IPS-20b (cell line): ENCODE data around the gene SPG11.
"Not testable (repeated sequence)": the region's sequence is repeated elsewhere in the genome, so short reads cannot be mapped to it uniquely, and the experiment has no call there.

ENCODE experiments used
- H3K27ac ChIP-seq: one replicate; pipeline ENCODE4 v1.5.1; 2013; ENCODE audit warnings: low read length
- H3K27me3 ChIP-seq: 2 replicates; pipeline ENCODE4 v1.6.1; 2013; ENCODE audit warnings: mild to moderate bottlenecking, low read length, inconsistent platforms; ENCODE audit not compliant: insufficient read depth
- H3K36me3 ChIP-seq: 2 replicates; pipeline ENCODE4 v1.6.1; 2013; ENCODE audit warnings: low read depth, mild to moderate bottlenecking, inconsistent platforms, low read length, moderate library complexity; ENCODE audit not compliant: insufficient read depth
- H3K4me1 ChIP-seq: 2 replicates; pipeline ENCODE4 v1.6.1; 2013; ENCODE audit warnings: mild to moderate bottlenecking, control low read depth, inconsistent platforms, low read length, moderate library complexity; ENCODE audit not compliant: insufficient read depth
- H3K4me3 ChIP-seq: 2 replicates; pipeline ENCODE4 v1.5.1; 2013; ENCODE audit warnings: mild to moderate bottlenecking, low read length, inconsistent platforms
- H3K9ac ChIP-seq: 2 replicates; pipeline ENCODE4 v1.6.1; 2013; ENCODE audit warnings: low read depth, mild to moderate bottlenecking, inconsistent platforms, low read length, moderate library complexity
- H3K9me3 ChIP-seq: 2 replicates; pipeline ENCODE4 v1.6.1; 2013; ENCODE audit warnings: mild to moderate bottlenecking, low read depth, low read length, inconsistent platforms; ENCODE audit not compliant: insufficient read depth

The SPG11 gene

DNA sequence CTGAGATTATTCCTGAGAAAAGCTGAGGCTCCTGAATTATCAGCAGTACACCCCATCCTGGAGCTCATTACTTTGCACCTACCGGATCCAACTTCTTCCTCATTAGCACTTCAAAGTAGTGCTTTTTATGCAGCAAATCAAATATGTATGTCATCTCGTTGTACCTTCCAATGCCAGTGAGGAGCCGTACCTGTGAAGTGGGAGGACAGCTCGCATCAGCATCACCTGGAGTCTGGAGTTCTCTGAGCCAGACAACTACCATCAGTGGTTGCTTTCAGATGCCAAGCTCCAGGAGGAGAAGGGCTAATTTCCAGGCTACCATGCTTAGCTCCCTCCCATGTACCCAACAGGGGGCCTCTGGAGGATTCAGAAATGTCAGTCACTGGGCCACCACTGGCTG lies 94.1 kb downstream of the SPG11 start:
- no peak overlapping the region for H3K9ac ChIP-seq
- H3K27me3 ChIP-seq = no peaks in the 10 kb centered on the region
- H3K4me3 ChIP-seq = no peak overlapping the region
- no peaks in the 10 kb centered on the region for H3K4me1 ChIP-seq
- peaks cover 14% of the 10 kb centered on the region; the same call in 1 of the 2 replicates for H3K9me3 ChIP-seq
- no peak overlapping the region for H3K27ac ChIP-seq
- peaks cover 45% of the 10 kb centered on the region for H3K36me3 ChIP-seq

DNA sequence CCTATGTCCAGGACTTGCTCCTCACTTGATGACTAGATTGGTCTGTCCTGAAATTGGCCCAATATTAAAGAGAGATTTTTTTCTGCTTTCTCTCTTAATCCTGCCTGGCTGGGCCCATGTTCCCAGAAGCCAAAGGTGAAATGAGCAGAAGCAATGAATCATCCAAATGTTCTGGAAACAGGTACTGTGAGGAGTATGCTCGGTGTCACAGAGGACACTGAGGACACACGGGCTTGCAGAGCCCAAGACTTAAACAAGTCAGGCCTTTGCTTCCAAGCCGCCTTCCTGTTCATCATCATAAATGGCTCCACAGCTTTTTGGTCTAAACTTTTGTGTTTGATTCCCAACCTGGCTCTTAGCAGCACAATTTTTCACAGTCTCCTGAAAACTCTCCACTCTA lies 95.1 kb downstream of the SPG11 start:
- no peak overlapping the region for H3K4me3 ChIP-seq
- H3K9me3 ChIP-seq = peaks cover 17% of the 10 kb centered on the region; the same call in 1 of the 2 replicates
- H3K27ac ChIP-seq = no peak overlapping the region
- H3K27me3 ChIP-seq = no peaks in the 10 kb centered on the region
- no peaks in the 10 kb centered on the region for H3K4me1 ChIP-seq
- no peak overlapping the region for H3K9ac ChIP-seq
- H3K36me3 ChIP-seq = peaks cover 50% of the 10 kb centered on the region

DNA sequence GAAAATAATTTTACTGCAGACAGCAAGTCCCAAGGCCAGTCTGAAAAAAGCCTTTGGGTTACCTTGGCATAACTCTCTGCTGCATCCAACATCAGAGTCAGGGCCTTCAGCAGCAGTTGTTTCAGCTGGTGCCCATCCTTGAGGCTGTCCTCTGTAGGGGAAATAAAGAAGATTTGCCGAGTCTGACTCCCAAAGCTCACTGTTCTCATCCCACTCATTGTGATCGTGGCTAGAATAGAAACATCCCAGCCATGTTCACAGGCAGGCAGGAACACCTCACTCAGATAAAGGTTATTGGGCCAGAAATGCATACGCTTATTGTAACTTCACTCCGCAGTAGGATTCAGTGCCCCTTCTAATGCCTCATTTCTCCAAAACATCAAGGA lies 97.3 kb downstream of the SPG11 start:
- H3K9ac ChIP-seq = no peak overlapping the region
- H3K36me3 ChIP-seq = peaks cover 64% of the 10 kb centered on the region
- no peaks in the 10 kb centered on the region for H3K4me1 ChIP-seq
- H3K27ac ChIP-seq = no peak overlapping the region
- peaks cover 17% of the 10 kb centered on the region; the same call in 1 of the 2 replicates for H3K9me3 ChIP-seq
- H3K4me3 ChIP-seq = no peak overlapping the region
- H3K27me3 ChIP-seq = no peaks in the 10 kb centered on the region

DNA sequence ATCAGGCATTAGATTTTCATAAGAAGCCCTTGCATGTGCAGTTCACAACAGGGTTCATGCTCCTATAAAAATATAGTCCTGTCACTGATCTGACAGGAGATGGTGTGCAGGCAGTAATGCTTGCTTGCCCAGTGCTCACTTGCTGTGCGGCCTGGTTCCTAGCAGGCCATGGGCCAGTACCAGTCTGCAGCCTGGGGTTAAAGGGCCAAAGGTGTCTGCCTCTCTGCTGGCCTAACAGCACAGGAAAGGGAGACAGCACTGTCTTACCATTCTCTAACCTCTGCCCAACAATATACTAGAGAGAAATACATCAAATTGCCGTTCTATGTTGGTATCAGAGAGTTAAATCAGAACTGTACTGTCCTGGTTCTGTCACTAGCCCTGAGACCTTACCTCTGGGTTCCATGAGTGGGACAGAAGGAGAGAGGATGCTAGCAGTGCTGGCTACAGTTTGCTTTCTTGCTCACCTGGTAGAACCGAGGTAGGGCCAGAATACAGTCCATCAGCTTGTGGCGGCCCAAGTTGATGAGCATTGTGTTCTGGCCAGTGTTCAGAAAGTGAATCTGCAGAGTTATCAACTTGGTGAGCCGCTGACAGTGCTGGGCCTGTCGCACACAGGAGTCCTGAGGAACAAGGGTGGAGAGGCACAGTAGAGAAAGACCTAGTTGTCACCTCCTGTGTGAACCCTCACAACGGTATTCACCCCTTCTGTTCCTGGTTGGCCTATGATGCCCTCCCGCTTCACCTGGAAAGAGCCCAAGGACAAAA lies 97.9 kb downstream of the SPG11 start:
- Histone ChIP-seq H3K9me3 (peaks cover 17% of the 10 kb centered on the region; the same call in 1 of the 2 replicates), H3K9ac (no peak overlapping the region), H3K4me3 (no peak overlapping the region), H3K27ac (no peak overlapping the region), H3K27me3 (no peaks in the 10 kb centered on the region), H3K4me1 (no peaks in the 10 kb centered on the region), H3K36me3 (peaks cover 69% of the 10 kb centered on the region)

DNA sequence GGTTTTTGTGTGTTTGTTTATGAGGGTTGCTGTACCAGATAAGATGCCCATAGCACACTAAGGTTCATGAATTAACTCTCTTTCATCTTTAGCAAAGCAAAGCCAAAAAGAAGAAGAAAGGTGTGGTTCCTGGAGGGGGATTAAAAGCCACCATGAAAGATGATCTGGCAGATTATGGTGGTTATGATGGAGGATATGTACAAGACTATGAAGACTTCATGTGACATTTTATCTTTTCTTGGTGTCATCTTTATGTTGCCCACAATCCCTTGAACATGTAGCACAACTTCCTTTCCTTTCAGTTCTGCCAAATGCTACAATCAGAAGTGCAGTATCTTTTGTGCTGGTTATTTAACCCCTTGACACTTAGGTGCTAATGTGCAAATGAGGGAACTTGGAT lies 102.5 kb downstream of the SPG11 start:
- not testable (repeated sequence) for H3K27me3 ChIP-seq, H3K4me3 ChIP-seq, H3K9ac ChIP-seq, H3K4me1 ChIP-seq, H3K27ac ChIP-seq
- peaks cover 96% of the 10 kb centered on the region for H3K36me3 ChIP-seq
- H3K9me3 ChIP-seq = peaks cover 17% of the 10 kb centered on the region; the same call in 1 of the 2 replicates

DNA sequence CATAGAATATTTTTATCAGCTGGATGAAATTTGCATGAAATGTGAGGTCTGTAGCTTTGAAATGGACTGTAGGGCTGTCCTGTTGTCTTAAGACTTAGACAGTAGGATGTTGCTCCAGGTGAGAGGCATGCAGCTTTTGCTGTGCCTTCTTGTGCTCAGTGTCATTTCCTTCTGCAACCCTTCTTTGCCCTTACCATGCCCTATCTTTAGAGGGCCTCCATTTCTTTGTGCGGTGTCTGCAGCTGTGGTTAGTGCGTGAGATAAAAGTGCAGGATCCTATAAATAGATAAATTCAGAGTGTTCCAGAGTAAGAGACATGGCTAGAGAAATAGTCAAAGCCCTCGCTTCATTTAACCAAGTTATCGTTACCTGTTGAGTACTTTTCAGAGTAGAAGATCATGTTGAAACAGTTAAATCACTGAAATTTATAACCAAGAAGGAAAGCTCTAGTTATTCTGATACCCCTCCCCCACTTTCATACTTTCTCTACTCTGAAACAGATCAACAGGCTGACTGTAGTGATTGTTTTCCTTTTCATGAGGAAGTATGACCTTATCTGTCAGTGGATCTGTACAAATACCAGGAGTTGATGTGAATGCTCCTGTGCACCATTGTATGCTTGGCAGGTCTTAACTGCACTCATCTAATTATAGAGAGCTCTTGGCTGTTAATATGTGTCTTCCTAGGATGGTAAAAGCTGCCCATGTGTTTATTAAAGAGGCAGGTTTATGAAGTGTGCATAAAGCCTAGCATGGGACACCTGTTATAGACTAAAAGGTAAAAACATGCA lies 108.3 kb downstream of the SPG11 start:
- Histone ChIP-seq H3K4me3 (no peak overlapping the region), H3K9ac (no peak overlapping the region), H3K4me1 (no peaks in the 10 kb centered on the region), H3K27ac (no peak overlapping the region), H3K27me3 (no peaks in the 10 kb centered on the region), H3K36me3 (peaks cover 91% of the 10 kb centered on the region), H3K9me3 (no peaks in the 10 kb centered on the region)

DNA sequence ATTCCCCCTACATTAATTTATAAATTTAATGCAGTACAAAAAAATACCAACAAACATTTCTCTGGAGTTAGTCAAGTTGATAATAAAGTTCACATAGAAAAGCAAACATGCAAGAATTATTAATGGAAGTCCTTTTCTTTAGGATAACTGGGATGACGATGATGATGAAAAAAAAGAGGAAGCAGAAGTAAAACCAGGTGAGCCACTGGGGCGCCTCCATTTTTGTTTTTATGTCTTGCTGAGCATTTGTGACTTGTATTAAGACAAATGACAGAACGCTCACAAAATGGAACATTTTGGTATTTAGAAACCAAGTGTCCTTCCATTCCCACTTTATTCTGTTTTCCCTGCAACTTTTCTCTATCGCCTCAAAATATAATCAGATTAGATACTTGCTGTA lies 112.7 kb downstream of the SPG11 start:
- Histone ChIP-seq H3K27ac (no peak overlapping the region), H3K36me3 (peaks cover 61% of the 10 kb centered on the region), H3K4me3 (no peak overlapping the region), H3K9me3 (no peaks in the 10 kb centered on the region), H3K4me1 (no peaks in the 10 kb centered on the region), H3K9ac (no peak overlapping the region), H3K27me3 (no peaks in the 10 kb centered on the region)

DNA sequence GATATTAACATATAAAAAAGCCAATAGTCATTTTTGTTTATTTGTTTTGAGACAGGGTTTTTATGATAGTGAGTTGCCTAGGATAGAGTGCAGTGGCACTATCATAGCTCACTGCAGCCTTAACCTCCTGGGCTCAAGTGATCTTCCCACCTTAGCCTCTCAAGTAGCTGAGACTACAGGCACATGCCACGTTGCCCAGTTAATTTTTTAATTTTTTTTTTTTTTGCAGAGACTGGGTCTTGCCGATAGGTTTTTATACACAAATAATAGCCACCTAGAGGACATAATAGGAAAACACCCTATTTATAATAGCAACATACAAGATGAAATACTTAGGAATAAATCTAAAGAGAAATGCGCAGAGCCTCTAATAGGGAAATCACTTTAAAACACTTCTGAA lies 113.2 kb downstream of the SPG11 start:
- Histone ChIP-seq H3K9me3 (no peaks in the 10 kb centered on the region), H3K27ac (no peak overlapping the region), H3K4me1 (no peaks in the 10 kb centered on the region), H3K4me3 (no peak overlapping the region), H3K27me3 (no peaks in the 10 kb centered on the region), H3K9ac (no peak overlapping the region), H3K36me3 (peaks cover 56% of the 10 kb centered on the region)

DNA sequence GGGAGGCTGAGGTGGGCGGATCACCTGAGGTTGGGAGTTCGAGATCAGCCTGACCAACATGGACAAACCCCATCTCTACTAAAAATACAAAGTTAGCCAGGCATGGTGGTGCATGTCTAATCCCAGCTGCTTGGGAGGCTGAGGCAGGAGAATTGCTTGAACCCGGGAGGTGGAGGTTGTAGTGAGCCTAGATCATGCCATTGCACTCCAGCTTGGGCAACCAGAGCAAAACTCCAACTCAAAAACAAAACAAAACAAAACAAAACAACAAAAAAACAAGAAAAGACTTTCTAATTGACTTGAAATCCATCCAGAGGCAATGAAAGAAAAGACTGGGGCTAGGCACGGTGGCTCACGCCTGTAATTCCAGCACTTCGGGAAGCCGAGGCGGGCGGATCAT lies 114.3 kb downstream of the SPG11 start:
- not testable (repeated sequence) for H3K9ac ChIP-seq, H3K27me3 ChIP-seq, H3K27ac ChIP-seq, H3K9me3 ChIP-seq, H3K4me1 ChIP-seq, H3K4me3 ChIP-seq
- peaks cover 45% of the 10 kb centered on the region for H3K36me3 ChIP-seq

DNA sequence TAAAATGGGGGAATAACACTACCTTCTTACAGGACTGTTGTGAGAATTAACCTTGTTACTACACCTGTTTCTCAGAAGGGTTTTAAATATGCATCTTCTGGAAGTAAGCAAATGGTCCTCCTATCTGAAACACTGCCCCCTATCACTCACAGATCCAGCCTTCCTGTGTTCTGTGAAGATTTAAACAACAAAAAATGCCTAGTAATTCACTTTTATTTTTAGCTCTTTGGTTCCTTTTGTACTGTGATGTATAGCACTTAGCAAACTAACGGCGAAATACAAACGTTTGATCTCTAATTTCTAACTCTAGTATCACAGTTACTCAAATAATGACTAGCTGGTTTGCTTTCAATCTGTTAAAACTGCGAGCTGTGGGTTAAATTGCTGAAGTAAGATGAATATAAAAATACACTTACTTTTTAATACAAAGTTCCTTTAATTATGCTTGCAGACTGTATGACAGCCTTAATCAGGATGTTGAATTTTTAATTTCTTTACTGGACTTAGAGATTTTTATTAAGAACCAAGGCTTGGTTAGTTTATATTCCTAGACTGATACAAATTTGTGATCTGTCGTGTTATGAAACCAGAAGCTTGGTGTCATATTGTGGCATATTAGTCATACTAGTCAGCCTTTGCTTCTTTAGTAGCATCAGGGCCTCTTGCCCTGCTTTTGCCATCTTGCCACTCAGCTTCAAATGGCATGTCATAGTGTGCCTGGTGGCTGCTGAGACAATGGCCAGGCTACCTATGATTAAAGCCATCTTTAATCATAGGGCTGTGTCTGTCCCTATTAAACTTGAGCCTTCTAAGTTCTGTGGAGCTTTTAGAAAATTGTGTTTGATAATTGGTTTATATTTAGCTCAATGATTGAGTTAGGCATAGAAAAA lies 117.3 kb downstream of the SPG11 start:
- no peak overlapping the region for H3K27ac ChIP-seq
- H3K36me3 ChIP-seq = peaks cover 33% of the 10 kb centered on the region
- no peak overlapping the region for H3K4me3 ChIP-seq
- H3K27me3 ChIP-seq = no peaks in the 10 kb centered on the region
- H3K9me3 ChIP-seq = no peaks in the 10 kb centered on the region
- H3K4me1 ChIP-seq = no peaks in the 10 kb centered on the region
- no peak overlapping the region for H3K9ac ChIP-seq

DNA sequence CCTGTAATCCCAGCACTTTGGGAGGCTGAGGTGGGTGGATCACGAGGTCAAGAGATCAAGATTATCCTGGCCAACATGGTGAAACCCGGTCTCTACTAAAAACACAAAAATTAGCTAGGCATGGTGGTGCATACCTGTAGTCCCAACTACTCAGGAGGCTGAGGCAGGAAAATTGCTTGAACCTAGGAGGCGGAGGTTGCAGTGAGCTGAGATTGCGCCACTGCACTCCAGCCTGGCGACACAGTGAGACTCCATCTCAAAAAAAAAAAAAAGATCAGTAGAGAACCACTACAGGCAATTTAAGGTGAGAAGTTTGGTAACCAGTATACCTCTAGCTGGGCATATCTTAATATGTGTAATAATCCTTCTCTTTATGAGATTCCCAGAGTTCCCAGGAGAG lies 118.7 kb downstream of the SPG11 start:
- H3K9ac ChIP-seq, H3K9me3 ChIP-seq, H3K27ac ChIP-seq, H3K27me3 ChIP-seq, H3K4me3 ChIP-seq, H3K4me1 ChIP-seq: not testable (repeated sequence)
- peaks cover 36% of the 10 kb centered on the region for H3K36me3 ChIP-seq
